Smooth muscle cell (in vitro differentiated cells): Measurements from ENCODE around the gene KHK. TPM values are rescaled to one million over a fixed set of nuclear protein-coding genes. Genes with fewer than 3 reads are reported as not detected.
A peak's percentile ranks its signal among the peaks of the same experiment; 100 is the strongest.

Experiments used
- DNase-seq: peaks from one replicate; lab custom pipeline; 2025; ENCODE audit not compliant: unreplicated experiment; lab: John Stamatoyannopoulos, UW
- H2AFZ ChIP-seq: fragments of 200-600 bp; sonication (generic); 2 replicates; pipeline ENCODE4 v1.6.0; 2016; ENCODE audit warnings: antibody characterized with exemption, low read depth, mild to moderate bottlenecking
- H3F3A ChIP-seq: fragments of 200-600 bp; sonication (generic); 2 replicates; pipeline ENCODE4 v1.6.0; 2017; ENCODE audit warnings: antibody characterized with exemption, low read depth
- H3K27ac ChIP-seq: fragments of 200-600 bp; sonication (generic); 2 replicates; pipeline ENCODE4 v1.5.1; 2016; ENCODE audit warnings: low read depth, mild to moderate bottlenecking
- H3K27me3 ChIP-seq: fragments of 200-600 bp; sonication (generic); 2 replicates; pipeline ENCODE4 v1.6.1; 2016; ENCODE audit warnings: low read depth, mild to moderate bottlenecking
- H3K36me3 ChIP-seq: fragments of 200-600 bp; sonication (generic); 2 replicates; pipeline ENCODE4 v1.5.1; 2016; ENCODE audit warnings: low read depth
- H3K4me1 ChIP-seq: fragments of 200-600 bp; sonication (generic); 2 replicates; pipeline ENCODE4 v1.5.1; 2016; ENCODE audit warnings: low read depth
- H3K4me2 ChIP-seq: fragments of 200-600 bp; sonication (generic); 2 replicates; pipeline ENCODE4 v1.6.0; 2016; ENCODE audit warnings: mild to moderate bottlenecking
- H3K4me3 ChIP-seq: fragments of 200-600 bp; sonication (generic); 2 replicates; pipeline ENCODE4 v1.5.1; 2016; ENCODE audit warnings: mild to moderate bottlenecking
- H3K79me2 ChIP-seq: fragments of 200-600 bp; sonication (generic); 2 replicates; pipeline ENCODE4 v1.6.0; 2016; ENCODE audit warnings: low read depth, mild to moderate bottlenecking
- H3K9ac ChIP-seq: fragments of 200-600 bp; sonication (generic); 2 replicates; pipeline ENCODE4 v1.6.0; 2016; ENCODE audit warnings: low read depth
- H3K9me3 ChIP-seq: fragments of 200-600 bp; sonication (generic); replicated peaks from 2 replicates; pipeline ENCODE4 v1.5.1; 2016; ENCODE audit warnings: low read depth
- H4K20me1 ChIP-seq: fragments of 200-600 bp; sonication (generic); 2 replicates; pipeline ENCODE4 v1.6.0; 2016; ENCODE audit warnings: low read depth
- WGBS: methylation state at CpG from one replicate; pipeline ENCODE4 v1.1.7; 2016; ENCODE audit warnings: low lambda C conversion rate; 5-methylcytosine and 5-hydroxymethylcytosine counted together
- polyA plus RNA-seq: library from polyadenylated mRNA; unstranded; fragments of >200 nt; fragmentation: Nextera tagmentation; extraction: Ambion mirVana; gene quantifications from 2 replicates; pipeline ENCODE4 v1.2.1, GENCODE V29; 2016
- total RNA-seq: library from RNA; depleted of rRNA; stranded (reverse); fragments of >200 nt; gene quantifications from 2 replicates; pipeline ENCODE4 v1.2.3, GENCODE V29; 2014
- TF ChIP-seq, protein P1 (sequence below): fragments of 200-600 bp; sonication (generic); IDR thresholded peaks from 2 replicates; pipeline ENCODE4 v1.5.1; 2017; ENCODE audit warnings: borderline replicate concordance, mild to moderate bottlenecking, antibody characterized with exemption; ENCODE audit not compliant: insufficient read depth, poor library complexity, severe bottlenecking

KHK gene
- total RNA-seq (0.27 and 0.94 TPM in 2 replicates), polyA plus RNA-seq (1.6 and 2.1 TPM in 2 replicates)

DNA sequence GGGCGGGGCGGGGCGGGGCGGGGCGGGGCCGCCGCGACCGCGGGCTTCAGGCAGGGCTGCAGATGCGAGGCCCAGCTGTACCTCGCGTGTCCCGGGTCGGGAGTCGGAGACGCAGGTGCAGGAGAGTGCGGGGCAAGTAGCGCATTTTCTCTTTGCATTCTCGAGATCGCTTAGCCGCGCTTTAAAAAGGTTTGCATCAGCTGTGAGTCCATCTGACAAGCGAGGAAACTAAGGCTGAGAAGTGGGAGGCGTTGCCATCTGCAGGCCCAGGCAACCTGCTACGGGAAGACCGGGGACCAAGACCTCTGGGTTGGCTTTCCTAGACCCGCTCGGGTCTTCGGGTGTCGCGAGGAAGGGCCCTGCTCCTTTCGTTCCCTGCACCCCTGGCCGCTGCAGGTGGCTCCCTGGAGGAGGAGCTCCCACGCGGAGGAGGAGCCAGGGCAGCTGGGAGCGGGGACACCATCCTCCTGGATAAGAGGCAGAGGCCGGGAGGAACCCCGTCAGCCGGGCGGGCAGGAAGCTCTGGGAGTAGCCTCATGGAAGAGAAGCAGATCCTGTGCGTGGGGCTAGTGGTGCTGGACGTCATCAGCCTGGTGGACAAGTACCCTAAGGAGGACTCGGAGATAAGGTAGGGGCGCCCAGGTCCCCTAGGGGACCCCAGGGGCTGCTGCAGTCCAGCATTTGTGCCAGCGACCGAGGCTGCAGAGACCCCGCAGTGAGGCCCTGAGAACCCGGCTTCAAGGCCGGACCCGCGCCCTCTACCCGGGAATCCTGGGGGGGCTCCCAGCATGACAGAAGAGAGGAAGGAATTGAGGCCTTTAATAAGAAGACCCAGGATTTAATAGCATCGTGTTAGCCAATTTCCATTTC, at the start of gene KHK:
KHK (plus strand) TSS at position 49 of the 870 bp plus-strand sequence; CDS start at position 537, 488 bp downstream.
- Histone ChIP-seq H2AFZ (peak within 1 kb of the TSS; percentile 69), H3K27me3 (no peaks in the 10 kb centered on the region), H3K79me2 (no peaks in the 10 kb centered on the region), H3K9ac (peak within 1 kb of the TSS; percentile 54), H3K9me3 (no peaks in the 10 kb centered on the region), H3K4me3 (peak within 1 kb of the TSS; percentile 83), H3K27ac (peak within 1 kb of the TSS; percentile 61), H3F3A (peaks cover 15% of the 10 kb centered on the region), H3K36me3 (no peaks in the 10 kb centered on the region), H3K4me2 (peak within 1 kb of the TSS; percentile 99), H3K4me1 (peaks cover 10% of the 10 kb centered on the region), H4K20me1 (peaks cover 26% of the 10 kb centered on the region)
- TF ChIP-seq, protein P1, sequence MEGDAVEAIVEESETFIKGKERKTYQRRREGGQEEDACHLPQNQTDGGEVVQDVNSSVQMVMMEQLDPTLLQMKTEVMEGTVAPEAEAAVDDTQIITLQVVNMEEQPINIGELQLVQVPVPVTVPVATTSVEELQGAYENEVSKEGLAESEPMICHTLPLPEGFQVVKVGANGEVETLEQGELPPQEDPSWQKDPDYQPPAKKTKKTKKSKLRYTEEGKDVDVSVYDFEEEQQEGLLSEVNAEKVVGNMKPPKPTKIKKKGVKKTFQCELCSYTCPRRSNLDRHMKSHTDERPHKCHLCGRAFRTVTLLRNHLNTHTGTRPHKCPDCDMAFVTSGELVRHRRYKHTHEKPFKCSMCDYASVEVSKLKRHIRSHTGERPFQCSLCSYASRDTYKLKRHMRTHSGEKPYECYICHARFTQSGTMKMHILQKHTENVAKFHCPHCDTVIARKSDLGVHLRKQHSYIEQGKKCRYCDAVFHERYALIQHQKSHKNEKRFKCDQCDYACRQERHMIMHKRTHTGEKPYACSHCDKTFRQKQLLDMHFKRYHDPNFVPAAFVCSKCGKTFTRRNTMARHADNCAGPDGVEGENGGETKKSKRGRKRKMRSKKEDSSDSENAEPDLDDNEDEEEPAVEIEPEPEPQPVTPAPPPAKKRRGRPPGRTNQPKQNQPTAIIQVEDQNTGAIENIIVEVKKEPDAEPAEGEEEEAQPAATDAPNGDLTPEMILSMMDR: no peak
- WGBS: 11% methylated on average over 51 of the region's 54 CpGs
- no peak for DNase-seq

DNA sequence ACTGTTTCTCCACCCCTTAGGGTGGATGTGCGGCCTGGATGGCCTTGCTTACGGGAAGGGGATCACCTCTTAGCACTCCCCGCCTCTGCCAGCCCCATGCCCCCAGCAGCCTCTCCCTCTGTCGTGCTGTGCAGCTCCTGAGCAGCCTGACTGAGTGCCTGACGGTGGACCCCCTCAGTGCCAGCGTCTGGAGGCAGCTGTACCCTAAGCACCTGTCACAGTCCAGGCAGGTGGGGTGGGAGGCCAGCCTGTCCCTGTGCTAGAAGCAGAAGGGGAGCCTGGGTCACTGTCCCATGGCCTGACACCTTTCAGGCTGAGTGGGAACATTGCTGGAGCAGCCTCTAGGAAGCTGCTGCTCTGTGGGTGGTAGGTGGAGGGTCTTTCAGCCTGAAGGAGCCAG, 48.6 kb upstream of the KHK start:
- Histone ChIP-seq H3K9ac (no peak overlapping the region), H3K4me1 (no peaks in the 10 kb centered on the region), H3K4me2 (no peak overlapping the region), H4K20me1 (peaks cover 76% of the 10 kb centered on the region), H3K79me2 (peaks cover 33% of the 10 kb centered on the region), H3K9me3 (no peaks in the 10 kb centered on the region), H3K27me3 (no peaks in the 10 kb centered on the region), H2AFZ (no peak overlapping the region), H3F3A (peaks cover 36% of the 10 kb centered on the region), H3K36me3 (peaks cover 8% of the 10 kb centered on the region), H3K27ac (no peak overlapping the region), H3K4me3 (no peak overlapping the region)
- no peak for DNase-seq
- 97% methylated on average over 6 of the region's 6 CpGs for WGBS
- TF ChIP-seq, protein P1: no peak

DNA sequence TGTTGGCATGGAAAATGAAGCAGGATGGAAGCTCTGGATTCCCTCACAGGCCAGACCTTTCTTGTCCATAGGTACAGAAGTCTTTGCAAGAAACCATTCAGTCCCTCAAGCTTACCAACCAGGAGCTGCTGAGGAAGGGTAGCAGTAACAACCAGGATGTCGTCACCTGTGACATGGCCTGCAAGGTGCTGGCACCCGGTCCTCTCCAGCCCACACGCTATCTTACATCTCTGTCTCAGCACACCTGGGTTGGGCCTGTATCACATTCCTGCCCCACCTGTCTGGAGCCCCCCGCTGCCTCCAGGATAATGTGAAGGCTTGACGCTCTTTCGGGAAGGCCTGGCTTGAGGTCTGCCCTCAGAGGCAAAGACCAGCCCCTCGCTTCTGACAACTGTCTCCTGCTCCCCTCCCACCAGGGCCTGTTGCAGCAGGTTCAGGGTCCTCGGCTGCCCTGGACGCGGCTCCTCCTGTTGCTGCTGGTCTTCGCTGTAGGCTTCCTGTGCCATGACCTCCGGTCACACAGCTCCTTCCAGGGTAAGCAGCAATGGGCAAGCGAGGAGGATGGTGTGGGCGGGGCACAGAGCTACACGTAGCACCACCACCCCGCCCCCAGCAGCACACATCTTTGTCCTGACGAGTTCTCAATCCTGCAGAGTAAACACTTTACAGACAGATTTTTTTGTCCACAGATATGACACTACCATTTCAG, 47.8 kb upstream of the KHK start:
- Histone ChIP-seq H3K27ac (no peak overlapping the region), H3K27me3 (no peaks in the 10 kb centered on the region), H3K4me1 (no peaks in the 10 kb centered on the region), H3F3A (peaks cover 37% of the 10 kb centered on the region), H3K4me2 (no peak overlapping the region), H4K20me1 (peaks cover 76% of the 10 kb centered on the region), H2AFZ (no peak overlapping the region), H3K36me3 (peaks cover 8% of the 10 kb centered on the region), H3K4me3 (no peak overlapping the region), H3K9me3 (no peaks in the 10 kb centered on the region), H3K79me2 (peaks cover 25% of the 10 kb centered on the region), H3K9ac (no peak overlapping the region)
- no peak for DNase-seq
- WGBS: 93% methylated on average over 17 of the region's 17 CpGs
- TF ChIP-seq, protein P1: no peak
